ENCODE data around the gene TMEM200B. TPM values are rescaled to one million over a fixed set of nuclear protein-coding genes. Genes with fewer than 3 reads are reported as not detected.
"Not testable (repeated sequence)": the region's sequence is repeated elsewhere in the genome, so short reads cannot be mapped to it uniquely, and the experiment has no call there.

TMEM200B gene
- total and polyA plus RNA-seq, 7 donors = 0.42 to 1.3 (median 0.67) TPM

DNA sequence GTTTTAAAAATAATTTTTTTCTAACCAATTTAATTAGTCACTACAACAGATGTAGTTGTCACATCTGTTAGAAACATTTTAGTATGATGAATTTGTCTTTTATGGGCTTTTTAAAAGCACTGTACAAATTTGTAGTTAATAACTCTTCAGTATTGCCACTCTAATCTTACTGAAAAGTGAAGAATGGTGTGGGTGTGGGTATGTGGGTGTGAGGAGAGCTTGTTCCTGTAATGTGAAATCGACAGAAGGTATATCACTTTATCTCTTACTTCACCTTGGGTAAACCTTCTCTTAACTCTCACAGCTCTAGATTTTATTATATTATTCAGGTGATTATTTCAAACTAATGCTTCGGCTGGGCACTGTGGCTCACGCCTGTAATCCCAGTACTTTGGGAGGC is 42.5 kb downstream of the TMEM200B start:
- no peaks in the 10 kb centered on the region for H3K4me1 ChIP-seq
- H3K4me3 ChIP-seq = no peak overlapping the region
- no peak overlapping the region for H3K27ac ChIP-seq
- WGBS, 3 donors = 93 to 95% (median 94%) methylated on average over 3 of the region's 3 CpGs
- no peaks in the 10 kb centered on the region for H3K9me3 ChIP-seq
- TF ChIP-seq, protein P1, sequence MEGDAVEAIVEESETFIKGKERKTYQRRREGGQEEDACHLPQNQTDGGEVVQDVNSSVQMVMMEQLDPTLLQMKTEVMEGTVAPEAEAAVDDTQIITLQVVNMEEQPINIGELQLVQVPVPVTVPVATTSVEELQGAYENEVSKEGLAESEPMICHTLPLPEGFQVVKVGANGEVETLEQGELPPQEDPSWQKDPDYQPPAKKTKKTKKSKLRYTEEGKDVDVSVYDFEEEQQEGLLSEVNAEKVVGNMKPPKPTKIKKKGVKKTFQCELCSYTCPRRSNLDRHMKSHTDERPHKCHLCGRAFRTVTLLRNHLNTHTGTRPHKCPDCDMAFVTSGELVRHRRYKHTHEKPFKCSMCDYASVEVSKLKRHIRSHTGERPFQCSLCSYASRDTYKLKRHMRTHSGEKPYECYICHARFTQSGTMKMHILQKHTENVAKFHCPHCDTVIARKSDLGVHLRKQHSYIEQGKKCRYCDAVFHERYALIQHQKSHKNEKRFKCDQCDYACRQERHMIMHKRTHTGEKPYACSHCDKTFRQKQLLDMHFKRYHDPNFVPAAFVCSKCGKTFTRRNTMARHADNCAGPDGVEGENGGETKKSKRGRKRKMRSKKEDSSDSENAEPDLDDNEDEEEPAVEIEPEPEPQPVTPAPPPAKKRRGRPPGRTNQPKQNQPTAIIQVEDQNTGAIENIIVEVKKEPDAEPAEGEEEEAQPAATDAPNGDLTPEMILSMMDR (IDR thresholded peaks at IDR 0.05) = no peak
- intact Hi-C loops (cut with DNase I) = no loop called here
- no peaks in the 10 kb centered on the region for H3K27me3 ChIP-seq (ENCODE audit: insufficient read depth in 3 of 3, low read length in 2 of 3)
- DNase-seq (no peak), ATAC-seq (no peak)
- peaks cover 0 to 6% of the 10 kb centered on the region in 2 donors for H3K36me3 ChIP-seq (ENCODE audit: insufficient read depth in 1 of 2, low read depth in 1 of 2)

- intact Hi-C loops (cut with DNase I); ATAC-seq; H3K27me3 ChIP-seq (ENCODE audit: insufficient read depth in 3 of 3, low read length in 2 of 3); H3K36me3 ChIP-seq (ENCODE audit: insufficient read depth in 1 of 2, low read depth in 1 of 2); H3K4me3 ChIP-seq; H3K9me3 ChIP-seq; H3K4me1 ChIP-seq; DNase-seq; H3K27ac ChIP-seq: not testable (repeated sequence)
- WGBS, 3 donors = 91% methylated on average over 16 of the region's 16 CpGs
These were observed 43.6 kb downstream of the TMEM200B start for GRCh38 chr1:29079916-29080629.

DNA sequence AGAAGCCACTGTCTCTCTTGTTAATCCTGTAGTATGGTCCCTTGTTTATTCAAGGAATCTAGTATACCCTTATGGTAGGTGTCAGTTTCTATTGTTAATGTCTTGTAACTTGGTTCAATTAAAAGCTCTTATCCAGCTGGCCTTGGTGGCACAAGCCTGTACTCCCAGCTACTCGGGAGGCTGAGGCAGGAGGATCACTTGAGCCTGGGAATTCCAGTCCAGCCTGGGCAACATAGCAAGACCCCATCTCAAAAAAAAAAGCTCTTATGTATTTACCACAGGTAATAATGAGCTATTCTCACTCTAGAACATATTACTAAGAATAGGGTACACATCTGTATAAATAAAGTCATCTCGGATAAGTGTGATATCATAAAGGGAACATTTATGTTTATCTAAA is 46.5 kb downstream of the TMEM200B start:
- H3K4me1 ChIP-seq = no peaks in the 10 kb centered on the region
- WGBS, 3 donors = 88 to 94% (median 92%) methylated on average over 2 of the region's 2 CpGs
- H3K27ac ChIP-seq = no peak overlapping the region
- DNase-seq (no peak), ATAC-seq (no peak)
- intact Hi-C loops (cut with DNase I) = no loop called here
- TF ChIP-seq, protein P1 (IDR thresholded peaks at IDR 0.05) = no peak
- H3K9me3 ChIP-seq = no peaks in the 10 kb centered on the region
- H3K36me3 ChIP-seq (ENCODE audit: insufficient read depth in 1 of 2, low read depth in 1 of 2) = peaks cover 0 to 6% of the 10 kb centered on the region in 2 donors
- no peak overlapping the region for H3K4me3 ChIP-seq
- no peaks in the 10 kb centered on the region for H3K27me3 ChIP-seq (ENCODE audit: insufficient read depth in 3 of 3, low read length in 2 of 3)

Other genes starting within 250 kb of the TMEM200B start
- 10 to 100 TPM; 14.0 to 28.2 (median 22.5) TPM for gene EPB41, start 209.3 kb downstream of the TMEM200B start, total RNA-seq
- 10 to 100 TPM in 1 of 3 donors, 1 to 10 TPM in 2; 2.0 to 18.0 (median 6.0) TPM for gene EPB41, start 209.3 kb downstream of the TMEM200B start, polyA plus RNA-seq
- 10 to 100 TPM; 49.3 to 80.4 (median 66.8) TPM for gene SRSF4, start 58.0 kb upstream of the TMEM200B start, total RNA-seq
- gene SRSF4, start 58.0 kb upstream of the TMEM200B start, polyA plus RNA-seq = 10 to 100 TPM; 42.2 to 84.8 (median 70.1) TPM
- gene MECR, start 107.0 kb upstream of the TMEM200B start, total RNA-seq = 10 to 100 TPM; 22.7 to 42.6 (median 34.1) TPM
- 10 to 100 TPM; 25.7 to 38.8 (median 36.8) TPM for gene MECR, start 107.0 kb upstream of the TMEM200B start, polyA plus RNA-seq
- 10 to 100 TPM; 22.5 to 51.4 (median 28.6) TPM for gene PTPRU, start 112.6 kb upstream of the TMEM200B start, total RNA-seq
- gene PTPRU, start 112.6 kb upstream of the TMEM200B start, polyA plus RNA-seq = 10 to 100 TPM; 14.5 to 31.4 (median 17.4) TPM

Data from psoas muscle (tissue), 8 donors.